GM23248 (cell line): Measurements from ENCODE around the gene CTNNA2.

ENCODE experiments used
- EZH2 ChIP-seq: fragments of 200-600 bp; sonication (generic); IDR thresholded peaks from 2 replicates; pipeline ENCODE4 v1.6.1; 2018; ENCODE audit warnings: antibody characterized with exemption, mild to moderate bottlenecking; ENCODE audit not compliant: insufficient read depth, poor library complexity, severe bottlenecking
- EZH2phosphoT487 ChIP-seq: fragments of 200-600 bp; sonication (generic); IDR thresholded peaks from 2 replicates; pipeline ENCODE4 v1.6.1; 2018; ENCODE audit warnings: antibody characterized with exemption, moderate library complexity, mild to moderate bottlenecking, low read depth; ENCODE audit not compliant: insufficient read depth

- TF ChIP-seq EZH2phosphoT487 (0 out of 2 replicates have a peak, but pooled peaks have one; percentile 27), EZH2 (no peak)
These were observed 100.1 kb downstream of the CTNNA2 start for GRCh38 chr2:79612999-79613398.
